ENCODE measurements around the gene ABCB8. TPM values are rescaled to one million over a fixed set of nuclear protein-coding genes. Genes with fewer than 3 reads are reported as not detected.

ABCB8 gene
- total and polyA plus RNA-seq, 2 donors (not counting 3 experiments of a cell fraction or from before 2014, with no cell fraction given): 38.0 to 46.3 TPM

- H3K27me3 ChIP-seq (ENCODE audit: control insufficient read depth in 2 of 2, insufficient read depth in 2 of 2, low read length in 2 of 2): no peaks in the 10 kb centered on the region
- peaks cover 59% of the 10 kb centered on the region for H3K4me1 ChIP-seq (ENCODE audit: control insufficient read depth, extremely low read depth, insufficient read depth, low read length)
- H3K27ac ChIP-seq (ENCODE audit: insufficient read depth, low read depth, low read length): peak overlapping the region; percentile 98
- BruUV-seq (replicated peaks): no TSS peak
- no peaks in the 10 kb centered on the region for H3K9me1 ChIP-seq (replicated peaks; ENCODE audit: control insufficient read depth, extremely low read depth, insufficient read depth, low read length)
- intact Hi-C loops (cut with micrococcal nuclease) (no loop called here), dilution Hi-C loops (cut with MboI; ENCODE audit: extremely low pct_ligation_motif_present, low sequenced_read_pairs) (no loop called here)
- no peak for FAIRE-seq
- H4K20me1 ChIP-seq (replicated peaks; ENCODE audit: control insufficient read depth, extremely low read depth, insufficient read depth, low read length): no peaks in the 10 kb centered on the region
- H3K4me3 ChIP-seq (replicated peaks in 1 of 3; ENCODE audit: insufficient read depth in 1 of 3, low read depth in 1 of 3, low read length in 3 of 3): peak overlapping the region; percentile 81 to 96 (median 82)
- H3K9me3 ChIP-seq (replicated peaks; ENCODE audit: control insufficient read depth, insufficient read depth, low read length): no peaks in the 10 kb centered on the region
- peak overlapping the region; percentile 78 for H3K9ac ChIP-seq (replicated peaks; ENCODE audit: extremely low read depth, insufficient read depth, low read length)
- ChIA-PET CTCF (interaction anchor here (3.6 kb wide), 1 partner anchor 29 kb away, joined by 15 read pairs; no protein-coding TSS in a partner anchor), POLR2A (no interaction called here)
- H3K4me2 ChIP-seq (ENCODE audit: insufficient read depth, low read length): peak overlapping the region; percentile 94
- TF ChIP-seq POLR2AphosphoS5 (IDR thresholded peaks at IDR 0.05; ENCODE audit: insufficient read depth, low read depth, low read length) (no peak), POLR2A (IDR thresholded peaks at IDR 0.05; ENCODE audit: low read depth, low read length) (no peak), JUN (IDR thresholded peaks at IDR 0.05; ENCODE audit: borderline replicate concordance, insufficient read depth, insufficient read length, low read depth) (no peak), EZH2 (IDR thresholded peaks at IDR 0.05; ENCODE audit: borderline replicate concordance, low read depth, low read length, severe bottlenecking) (no peak), MAX (IDR thresholded peaks at IDR 0.05; ENCODE audit: insufficient read depth, insufficient read length) (no peak), MYC (IDR thresholded peaks at IDR 0.05; ENCODE audit: low read depth, low read length) (no peak), FOS (IDR thresholded peaks at IDR 0.05; ENCODE audit: borderline replicate concordance, insufficient read depth, low read length) (no peak), GATA2 (IDR thresholded peaks at IDR 0.05; ENCODE audit: insufficient read depth, insufficient read length, low read depth, low read length) (no peak)
- TF ChIP-seq, protein P1, sequence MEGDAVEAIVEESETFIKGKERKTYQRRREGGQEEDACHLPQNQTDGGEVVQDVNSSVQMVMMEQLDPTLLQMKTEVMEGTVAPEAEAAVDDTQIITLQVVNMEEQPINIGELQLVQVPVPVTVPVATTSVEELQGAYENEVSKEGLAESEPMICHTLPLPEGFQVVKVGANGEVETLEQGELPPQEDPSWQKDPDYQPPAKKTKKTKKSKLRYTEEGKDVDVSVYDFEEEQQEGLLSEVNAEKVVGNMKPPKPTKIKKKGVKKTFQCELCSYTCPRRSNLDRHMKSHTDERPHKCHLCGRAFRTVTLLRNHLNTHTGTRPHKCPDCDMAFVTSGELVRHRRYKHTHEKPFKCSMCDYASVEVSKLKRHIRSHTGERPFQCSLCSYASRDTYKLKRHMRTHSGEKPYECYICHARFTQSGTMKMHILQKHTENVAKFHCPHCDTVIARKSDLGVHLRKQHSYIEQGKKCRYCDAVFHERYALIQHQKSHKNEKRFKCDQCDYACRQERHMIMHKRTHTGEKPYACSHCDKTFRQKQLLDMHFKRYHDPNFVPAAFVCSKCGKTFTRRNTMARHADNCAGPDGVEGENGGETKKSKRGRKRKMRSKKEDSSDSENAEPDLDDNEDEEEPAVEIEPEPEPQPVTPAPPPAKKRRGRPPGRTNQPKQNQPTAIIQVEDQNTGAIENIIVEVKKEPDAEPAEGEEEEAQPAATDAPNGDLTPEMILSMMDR (IDR thresholded peaks at IDR 0.05; ENCODE audit: extremely low read depth in 1 of 2, insufficient read depth in 1 of 2, low read depth in 1 of 2, low read length in 2 of 2): no peak
- H3K79me2 ChIP-seq (ENCODE audit: control insufficient read depth, insufficient read depth, low read length): peaks cover 55% of the 10 kb centered on the region
- H3K36me3 ChIP-seq (ENCODE audit: control insufficient read depth in 2 of 2, extremely low read depth in 1 of 2, insufficient read depth in 2 of 2, low read length in 2 of 2): peaks cover 0 to 1% of the 10 kb centered on the region in 2 experiments
- DNase-seq (ENCODE audit: low read depth, low spot score): no peak
- H2AFZ ChIP-seq (ENCODE audit: low read depth, low read length): no peak overlapping the region
These were observed 58.6 kb downstream of the ABCB8 start for GRCh38 chr7:151086802-151087244.

All from endothelial cell of umbilical vein (primary cell).